Measurements from ENCODE around the gene SOD1. TPM values are rescaled to one million over a fixed set of nuclear protein-coding genes. Genes with fewer than 3 reads are reported as not detected.

Gene SOD1
- total RNA-seq, 6 donors from 2014 or later, result 35.6 to 158 (median 128) TPM

Small RNA genes within 50 kb of the gene (small RNA-seq; reads per million reads assigned to genes)
- 0 reads per million in 4 donors for gene RF01241

Other genes with a start within 250 kb of the SOD1 start
- 10 to 100 TPM; 21.3 to 36.7 (median 29.4) TPM for gene SCAF4, start 72.4 kb downstream of the SOD1 start, total RNA-seq
- 1 to 10 TPM; 1.1 to 6.2 (median 2.2) TPM for gene HUNK, start 213.3 kb downstream of the SOD1 start, total RNA-seq